GM23338 (cell line): Measurements from ENCODE around the gene HIF3A. TPM values are rescaled to one million over a fixed set of nuclear protein-coding genes. Genes with fewer than 3 reads are reported as not detected.
"Not testable (repeated sequence)": the region's sequence is repeated elsewhere in the genome, so short reads cannot be mapped to it uniquely, and the experiment has no call there.

Experiments used
- ATAC-seq: fragments of 200-7000 bp; cut with Tn5 transposase; 3 replicates; pipeline ENCODE4 v1.9.1; 2020
- DNase-seq: peaks from one replicate; pipeline ENCODE4 v3.0.0-alpha.2; 2015; ENCODE audit warnings: low spot score
- H2AFZ ChIP-seq: fragments of 200-600 bp; sonication (generic); 2 replicates; pipeline ENCODE4 v1.8.0; 2016; ENCODE audit warnings: antibody characterized with exemption, mild to moderate bottlenecking, moderate library complexity
- H3F3A ChIP-seq: fragments of 200-600 bp; sonication (generic); replicated peaks from 2 replicates; pipeline ENCODE4 v1.8.0; 2017; ENCODE audit warnings: antibody characterized with exemption, mixed run types, low read depth
- H3K27ac ChIP-seq: fragments of 200-600 bp; sonication (generic); 2 replicates; pipeline ENCODE4 v1.6.1; 2016; ENCODE audit warnings: low read depth
- H3K27me3 ChIP-seq: fragments of 200-600 bp; sonication (generic); 2 replicates; pipeline ENCODE4 v1.8.0; 2016; ENCODE audit warnings: mild to moderate bottlenecking, mixed run types, moderate library complexity; ENCODE audit not compliant: insufficient read depth
- H3K36me3 ChIP-seq: fragments of 200-600 bp; sonication (generic); 2 replicates; pipeline ENCODE4 v1.8.0; 2016; ENCODE audit warnings: mild to moderate bottlenecking; ENCODE audit not compliant: insufficient read depth
- H3K4me1 ChIP-seq: fragments of 200-600 bp; sonication (generic); 2 replicates; pipeline ENCODE4 v1.8.0; 2016; ENCODE audit warnings: mild to moderate bottlenecking, moderate library complexity; ENCODE audit not compliant: insufficient read depth
- H3K4me2 ChIP-seq: fragments of 200-600 bp; sonication (generic); 2 replicates; pipeline ENCODE4 v1.7.1; 2017; ENCODE audit warnings: mixed run types
- H3K4me3 ChIP-seq: fragments of 200-600 bp; sonication (generic); 2 replicates; pipeline ENCODE4 v1.6.1; 2016; ENCODE audit warnings: mixed run types
- H3K79me2 ChIP-seq: fragments of 200-600 bp; sonication (generic); replicated peaks from 2 replicates; pipeline ENCODE4 v1.8.0; 2017; ENCODE audit warnings: mild to moderate bottlenecking; ENCODE audit not compliant: insufficient read depth
- H3K9me2 ChIP-seq: fragments of 200-600 bp; sonication (generic); 2 replicates; pipeline ENCODE4 v1.8.0; 2017; ENCODE audit not compliant: insufficient read depth
- H4K20me1 ChIP-seq: fragments of 200-600 bp; sonication (generic); replicated peaks from 2 replicates; pipeline ENCODE4 v1.8.0; 2017; ENCODE audit warnings: mild to moderate bottlenecking; ENCODE audit not compliant: insufficient read depth
- H3K27ac Mint-ChIP-seq: 2 replicates; pipeline ENCODE4 v1.8.0; 2020; ENCODE audit warnings: inconsistent platforms, mild to moderate bottlenecking, moderate library complexity, mixed read lengths
- H3K27me3 Mint-ChIP-seq: 3 replicates; pipeline ENCODE4 v1.8.0; 2022; ENCODE audit warnings: low read depth, mild to moderate bottlenecking, moderate library complexity, mixed read lengths, inconsistent platforms; ENCODE audit not compliant: insufficient read depth, poor library complexity
- H3K36me3 Mint-ChIP-seq: 3 replicates; pipeline ENCODE4 v1.8.0; 2021; ENCODE audit warnings: low read depth, mild to moderate bottlenecking, inconsistent platforms, moderate library complexity, mixed read lengths
- H3K4me1 Mint-ChIP-seq: 3 replicates; pipeline ENCODE4 v1.8.0; 2020; ENCODE audit warnings: mild to moderate bottlenecking, inconsistent platforms, mixed read lengths
- H3K4me3 Mint-ChIP-seq: 3 replicates; pipeline ENCODE4 v1.8.0; 2021; ENCODE audit warnings: moderate library complexity, mild to moderate bottlenecking, inconsistent platforms, mixed read lengths
- H3K9me3 Mint-ChIP-seq: 3 replicates; pipeline ENCODE4 v1.8.0; 2020; ENCODE audit warnings: moderate library complexity, mild to moderate bottlenecking, inconsistent platforms, mixed read lengths
- EZH2phosphoT487 ChIP-seq: fragments of 200-600 bp; sonication (generic); IDR thresholded peaks from one replicate; pipeline ENCODE4 v1.8.1; 2018; ENCODE audit warnings: antibody characterized with exemption; ENCODE audit not compliant: unreplicated experiment
- JUNB ChIP-seq: IDR thresholded peaks from one replicate; pipeline ENCODE4 v1.6.1; 2016; ENCODE audit warnings: antibody characterized with exemption; ENCODE audit not compliant: unreplicated experiment
- REST ChIP-seq: IDR thresholded peaks from one replicate; pipeline ENCODE4 v1.6.1; 2018; ENCODE audit warnings: antibody characterized with exemption; ENCODE audit not compliant: unreplicated experiment
- STAT1 ChIP-seq: IDR thresholded peaks from one replicate; pipeline ENCODE4 v1.6.1; 2016; ENCODE audit warnings: antibody characterized with exemption; ENCODE audit not compliant: unreplicated experiment
- ZNF331 ChIP-seq: fragments of 250-450 bp; sonication (Bioruptor Pico); IDR thresholded peaks from 2 replicates; pipeline ENCODE4 v1.5.0; 2020; ENCODE audit warnings: low read depth, mild to moderate bottlenecking, moderate library complexity
- ZNF462 ChIP-seq: fragments of 250-450 bp; sonication (Bioruptor Pico); IDR thresholded peaks from 2 replicates; pipeline ENCODE4 v1.5.0; 2020; ENCODE audit warnings: mild to moderate bottlenecking, moderate library complexity
- polyA plus RNA-seq: library from polyadenylated mRNA; unstranded; fragments of >200 nt; fragmentation: Nextera tagmentation; extraction: Ambion mirVana; gene quantifications from 2 replicates; pipeline ENCODE4 v1.2.1, GENCODE V29; 2016
- total RNA-seq: library from RNA; depleted of rRNA; stranded (reverse); fragments of >200 nt; shearing (Covaris generic); gene quantifications from 2 replicates; pipeline ENCODE4 v1.2.3, GENCODE V29; 2014

HIF3A gene
- total and polyA plus RNA-seq, 2 experiments from 2014 or later, result 20.4 to 70.5 TPM

- not testable (repeated sequence) for ATAC-seq, H3K9me2 ChIP-seq, H3K36me3 ChIP-seq, H3K4me3 ChIP-seq, H3K9me3 Mint-ChIP-seq, DNase-seq, H4K20me1 ChIP-seq, H3K4me2 ChIP-seq, H3K27ac ChIP-seq, H3K4me3 Mint-ChIP-seq, H3K27ac Mint-ChIP-seq, H2AFZ ChIP-seq, H3K27me3 ChIP-seq
- peaks cover 63% of the 10 kb centered on the region for H3K79me2 ChIP-seq
- H3K27me3 Mint-ChIP-seq, result peaks cover 11% of the 10 kb centered on the region
- peaks cover 46% of the 10 kb centered on the region for H3K36me3 Mint-ChIP-seq
- H3F3A ChIP-seq, result peaks cover 11% of the 10 kb centered on the region
- peaks cover 27% of the 10 kb centered on the region for H3K4me1 ChIP-seq
- peaks cover 47% of the 10 kb centered on the region for H3K4me1 Mint-ChIP-seq
These were observed 78.7 kb downstream of the HIF3A start for GRCh38 chr19:46375476-46376067.

GRCh38 chr19:46376241-46377153 lies 79.7 kb downstream of the HIF3A start:
- peaks cover 61% of the 10 kb centered on the region for H3K79me2 ChIP-seq
- ATAC-seq (no peak), DNase-seq (no peak)
- H3F3A ChIP-seq, result peaks cover 11% of the 10 kb centered on the region
- no peak overlapping the region for H2AFZ ChIP-seq
- no peak overlapping the region for H3K27ac Mint-ChIP-seq
- H3K4me3 ChIP-seq, result no peak overlapping the region
- no peaks in the 10 kb centered on the region for H3K27me3 ChIP-seq
- H4K20me1 ChIP-seq, result peaks cover 10% of the 10 kb centered on the region
- H3K4me1 Mint-ChIP-seq, result peaks cover 38% of the 10 kb centered on the region
- TF ChIP-seq ZNF462 (CRISPR knock-in tag) (no peak), ZNF331 (CRISPR knock-in tag) (no peak), STAT1 (no peak), EZH2phosphoT487 (no peak), JUNB (no peak), REST (no peak)
- no peaks in the 10 kb centered on the region for H3K9me3 Mint-ChIP-seq
- peaks cover 52% of the 10 kb centered on the region for H3K36me3 Mint-ChIP-seq
- peaks cover 24% of the 10 kb centered on the region for H3K4me1 ChIP-seq
- peaks cover 8% of the 10 kb centered on the region for H3K27me3 Mint-ChIP-seq
- H3K9me2 ChIP-seq, result no peaks in the 10 kb centered on the region
- H3K36me3 ChIP-seq, result peaks cover 5% of the 10 kb centered on the region; the same call in 1 of the 2 replicates
- H3K4me3 Mint-ChIP-seq, result no peak overlapping the region
- H3K27ac ChIP-seq, result no peak overlapping the region
- H3K4me2 ChIP-seq, result no peak overlapping the region
